HG03097 (cell line): ENCODE measurements around the gene FHOD3.
"Not testable (repeated sequence)": the region's sequence is repeated elsewhere in the genome, so short reads cannot be mapped to it uniquely, and the experiment has no call there.

Experiments
- ATAC-seq: cut with Tn5 transposase; IDR thresholded peaks from one replicate; pipeline ENCODE4 v1.9.1; 2021; ENCODE audit not compliant: unreplicated experiment, low FRiP score

The FHOD3 gene

DNA sequence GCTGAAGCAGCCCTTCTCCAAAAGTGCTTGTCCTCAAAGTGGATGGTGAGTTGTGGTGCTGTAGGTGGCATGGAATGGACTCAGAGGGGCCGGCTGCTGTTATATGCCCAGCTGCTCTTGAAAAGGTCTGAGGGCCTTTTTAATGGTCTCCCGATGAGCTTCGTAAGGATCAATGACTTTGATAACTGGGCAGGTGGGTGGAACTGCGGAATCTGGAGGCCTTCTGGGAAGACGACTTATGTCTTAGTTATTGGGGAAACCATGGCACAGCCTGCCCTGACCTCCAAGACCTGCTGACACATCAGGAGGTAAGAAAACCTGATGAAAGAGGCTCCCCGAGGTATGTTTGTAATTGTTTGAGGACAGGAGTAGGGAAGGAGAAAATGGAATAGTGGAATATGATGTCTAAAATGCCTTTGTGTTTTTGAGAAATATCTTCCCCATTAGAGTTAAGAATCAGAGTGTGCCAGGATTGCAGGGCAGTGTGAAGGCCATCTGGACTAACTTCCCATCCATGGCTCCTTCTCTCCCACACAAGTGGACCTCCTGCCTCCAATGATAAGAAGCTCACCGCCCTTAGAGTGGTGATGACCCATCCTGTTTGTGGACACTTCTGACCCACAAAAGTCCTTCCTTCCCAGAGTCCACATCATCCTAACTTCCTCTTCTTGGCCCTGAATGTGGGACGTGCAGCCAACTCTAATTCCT, 236.1 kb downstream of the FHOD3 start:
- no peak for ATAC-seq

GRCh38 chr18:36534154-36534688, 236.7 kb downstream of the FHOD3 start:
- ATAC-seq = no peak

DNA sequence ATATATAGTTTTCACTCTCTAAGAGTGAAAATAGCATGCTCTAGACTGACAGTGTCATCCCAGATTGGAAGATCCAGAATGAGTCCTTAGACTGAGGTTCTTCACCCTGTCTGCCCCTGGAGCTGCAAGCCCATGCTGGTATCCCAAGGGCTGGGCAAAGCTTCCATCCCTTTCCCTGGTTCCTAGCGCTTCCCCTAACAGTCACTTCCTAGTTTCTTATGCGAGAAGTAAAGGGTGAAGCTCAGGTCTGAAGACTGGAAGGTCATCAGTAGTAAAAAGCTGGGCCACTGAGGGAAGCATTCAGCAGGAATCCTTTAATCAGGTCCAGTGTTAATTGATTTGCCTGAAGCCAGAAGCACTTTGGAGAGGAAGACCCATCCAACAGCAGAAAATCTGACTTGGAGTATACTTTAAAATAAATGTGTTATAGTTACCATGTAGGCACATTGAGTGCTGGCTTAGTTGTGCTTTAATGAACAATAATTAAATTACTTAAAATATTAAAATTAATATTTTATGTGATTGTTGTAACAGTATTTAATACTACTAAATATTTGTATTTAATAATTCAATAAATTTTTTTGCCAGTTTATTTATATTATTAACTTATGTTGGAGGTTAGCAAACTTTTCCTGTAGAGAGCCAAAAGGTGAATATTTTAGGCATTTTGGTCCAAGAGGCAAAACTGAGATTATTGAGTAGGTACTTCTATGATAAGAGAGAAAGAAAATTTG, 237.9 kb downstream of the FHOD3 start:
- no peak for ATAC-seq

GRCh38 chr18:36536426-36536825, 238.9 kb downstream of the FHOD3 start:
- no peak for ATAC-seq

GRCh38 chr18:36537289-36537688, 239.8 kb downstream of the FHOD3 start:
- no peak for ATAC-seq

GRCh38 chr18:36539674-36540231, 242.2 kb downstream of the FHOD3 start:
- ATAC-seq = no peak

DNA sequence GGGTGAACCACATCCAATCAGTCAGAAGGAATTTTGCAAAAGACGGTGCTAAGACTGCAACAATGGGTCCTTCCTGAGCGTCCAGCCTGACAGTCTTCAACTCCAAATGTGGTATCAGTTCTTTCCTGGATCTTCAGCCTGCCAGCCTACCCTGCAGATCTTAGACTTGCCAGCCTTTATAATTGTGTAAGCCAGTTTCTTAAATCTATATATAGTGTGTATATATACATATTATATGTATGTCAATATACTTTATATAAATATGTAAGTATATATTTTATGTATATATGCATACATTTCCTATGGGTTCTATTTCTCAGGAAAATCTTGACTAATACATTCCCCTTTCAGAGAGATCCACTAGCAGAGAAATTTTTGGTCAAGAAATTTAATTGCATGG, 245.5 kb downstream of the FHOD3 start:
- no peak for ATAC-seq

DNA sequence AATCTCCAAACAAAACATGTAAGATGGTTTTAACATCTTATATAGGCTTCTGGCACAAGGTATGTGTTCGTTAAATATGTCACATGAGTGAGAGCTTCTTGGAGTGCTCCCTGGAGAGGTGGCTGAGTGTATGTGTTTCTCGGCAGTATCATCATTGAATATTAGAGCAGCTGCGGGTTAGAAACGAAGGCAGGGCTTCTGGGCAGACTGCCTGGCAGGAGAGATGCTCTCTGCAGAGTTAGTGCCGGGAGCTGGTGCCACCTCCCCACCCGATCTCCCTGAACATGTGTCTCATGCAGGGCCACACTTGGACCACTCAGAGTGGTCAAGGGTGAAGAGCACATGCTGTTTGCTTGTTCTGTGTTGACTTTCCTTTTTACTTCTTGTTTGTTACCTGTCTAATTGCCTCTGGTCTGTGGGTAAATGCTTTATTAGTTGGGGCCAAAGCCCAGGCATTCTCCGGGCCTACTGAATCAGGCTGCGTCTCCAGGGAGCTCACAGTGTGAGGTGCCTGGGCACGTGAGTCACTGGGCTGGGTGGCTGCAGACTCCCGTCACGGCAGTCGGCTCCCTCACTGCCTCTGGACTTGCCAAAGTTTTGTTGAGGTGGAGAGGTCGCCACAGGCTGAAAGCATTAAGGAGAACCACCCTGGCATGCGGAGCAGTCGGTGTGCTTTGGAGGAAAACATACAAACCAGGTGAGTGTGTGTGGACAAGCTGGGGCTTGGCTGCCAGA, 246.6 kb downstream of the FHOD3 start:
- no peak for ATAC-seq

GRCh38 chr18:36545821-36546427, 248.4 kb downstream of the FHOD3 start:
- ATAC-seq = no peak

GRCh38 chr18:36546876-36547275, 249.4 kb downstream of the FHOD3 start:
- ATAC-seq = no peak

DNA sequence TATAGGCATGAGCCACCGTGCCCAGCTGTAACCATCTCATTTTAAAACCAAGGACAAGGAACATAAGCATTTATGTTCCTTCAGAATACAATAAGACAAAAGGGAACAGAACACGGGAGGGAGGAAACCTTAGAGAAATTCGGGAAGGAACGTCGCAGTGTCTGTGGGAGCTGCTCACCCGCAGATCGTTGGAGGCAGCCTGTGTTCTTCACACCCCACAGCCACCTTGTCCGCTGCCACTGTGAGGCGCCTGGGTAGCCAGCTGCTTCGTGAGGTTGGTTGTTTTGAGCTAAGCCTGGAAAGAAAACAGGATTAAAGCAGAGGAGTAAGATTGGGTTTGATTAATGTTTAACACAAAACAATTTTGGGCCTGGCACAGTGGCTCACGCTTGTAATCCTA, 250.0 kb downstream of the FHOD3 start:
- ATAC-seq = no peak

DNA sequence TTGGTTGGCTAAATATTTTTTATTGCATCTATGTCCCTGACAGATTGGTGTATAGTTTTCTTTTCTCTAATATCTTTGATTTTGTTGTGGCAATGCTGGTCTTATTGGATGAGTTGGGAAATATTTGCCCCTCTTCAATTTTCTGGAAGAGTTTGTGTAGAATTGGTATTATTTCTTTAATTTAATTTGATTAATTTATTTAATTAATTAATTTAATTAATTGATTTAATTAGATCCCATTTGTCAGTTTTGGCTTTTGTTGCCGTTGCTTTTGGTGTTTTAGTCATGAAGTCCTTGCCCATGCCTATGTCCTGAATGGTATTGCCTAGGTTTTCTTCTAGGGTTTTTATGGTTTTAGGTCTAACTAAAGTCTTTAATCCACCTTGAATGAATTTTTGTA, 253.8 kb downstream of the FHOD3 start:
- not testable (repeated sequence) for ATAC-seq

DNA sequence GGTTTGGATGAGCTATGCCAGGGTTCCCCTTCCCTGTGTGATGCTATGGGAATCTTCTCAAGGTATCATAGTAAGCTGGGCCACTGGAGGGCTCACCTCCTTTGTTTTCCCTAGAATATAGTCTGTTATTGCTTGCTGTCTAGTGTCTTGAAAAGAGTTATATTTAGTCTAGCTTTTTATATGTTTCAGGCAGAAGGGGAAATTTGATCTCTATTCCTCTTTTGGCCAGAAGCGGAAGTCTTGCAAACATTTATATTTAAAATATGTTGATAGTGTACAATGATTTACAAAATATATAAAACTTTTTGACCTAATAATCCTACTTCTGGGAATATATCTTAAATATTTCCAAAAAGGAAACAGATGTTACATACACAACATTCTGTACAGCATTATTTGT, 260.7 kb downstream of the FHOD3 start:
- ATAC-seq = no peak

DNA sequence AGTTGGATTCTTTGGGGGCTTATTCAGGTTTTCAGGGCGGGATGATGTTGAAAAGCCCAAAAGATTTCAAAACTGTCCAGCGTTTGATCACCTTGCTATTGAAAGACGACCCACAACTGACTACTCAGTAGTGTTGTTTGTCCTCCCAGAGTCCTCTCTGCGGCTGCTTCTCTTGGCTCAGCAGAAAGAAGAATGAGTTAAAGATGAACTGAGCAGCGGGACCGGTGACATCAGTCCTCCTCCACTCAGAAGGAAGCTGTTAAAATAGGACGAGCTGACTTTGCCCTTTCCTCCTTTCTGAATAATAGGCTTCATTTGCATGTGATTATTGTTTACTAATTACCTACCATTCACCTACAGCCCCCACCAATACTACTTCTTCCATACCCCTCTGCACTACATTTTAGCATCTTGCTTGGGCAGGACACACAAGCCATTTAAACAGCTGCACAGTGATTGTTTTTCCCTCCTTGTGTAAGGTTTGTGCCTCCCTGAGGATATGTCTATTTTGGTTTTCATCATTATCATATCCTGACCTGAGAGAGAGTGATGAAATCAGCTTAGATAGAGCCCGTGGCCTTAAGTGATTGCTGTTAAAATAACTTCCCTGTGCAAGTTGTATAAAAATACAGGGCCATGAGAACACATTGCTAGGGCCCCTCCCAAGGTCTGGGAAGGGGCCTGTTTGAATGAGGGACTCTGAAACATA, 261.8 kb downstream of the FHOD3 start:
- no peak for ATAC-seq

- no peak for ATAC-seq
Observed at GRCh38 chr18:36560187-36560586, 262.7 kb downstream of the FHOD3 start.

GRCh38 chr18:36561046-36561445, 263.5 kb downstream of the FHOD3 start:
- ATAC-seq = no peak

DNA sequence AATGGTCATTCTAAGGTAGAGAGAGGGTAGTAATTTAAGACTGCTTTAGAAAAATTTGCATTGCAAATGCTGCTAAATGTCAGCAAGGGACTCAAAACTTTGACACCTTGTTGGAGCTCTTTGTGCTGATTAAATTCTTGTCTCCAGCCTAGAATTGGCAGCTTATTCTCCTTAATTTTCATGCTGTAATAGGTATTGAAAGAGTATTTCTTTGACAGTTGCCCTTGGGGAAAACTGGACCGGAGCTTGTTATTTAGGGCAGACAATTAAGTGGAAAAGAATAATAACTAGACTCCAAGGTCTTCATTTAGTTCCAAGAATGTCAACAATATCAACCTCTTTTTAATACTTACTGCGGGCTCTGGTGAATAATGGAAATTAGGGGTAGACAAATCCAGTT, 267.3 kb downstream of the FHOD3 start:
- no peak for ATAC-seq

GRCh38 chr18:36567800-36568199, 270.3 kb downstream of the FHOD3 start:
- ATAC-seq = no peak

- no peak for ATAC-seq
Observed at GRCh38 chr18:36568487-36568886, 271.0 kb downstream of the FHOD3 start.
